ENCODE results near the gene PNPLA1.
"Not testable (repeated sequence)": the region's sequence is repeated elsewhere in the genome, so short reads cannot be mapped to it uniquely, and the experiment has no call there.

PNPLA1 gene

DNA sequence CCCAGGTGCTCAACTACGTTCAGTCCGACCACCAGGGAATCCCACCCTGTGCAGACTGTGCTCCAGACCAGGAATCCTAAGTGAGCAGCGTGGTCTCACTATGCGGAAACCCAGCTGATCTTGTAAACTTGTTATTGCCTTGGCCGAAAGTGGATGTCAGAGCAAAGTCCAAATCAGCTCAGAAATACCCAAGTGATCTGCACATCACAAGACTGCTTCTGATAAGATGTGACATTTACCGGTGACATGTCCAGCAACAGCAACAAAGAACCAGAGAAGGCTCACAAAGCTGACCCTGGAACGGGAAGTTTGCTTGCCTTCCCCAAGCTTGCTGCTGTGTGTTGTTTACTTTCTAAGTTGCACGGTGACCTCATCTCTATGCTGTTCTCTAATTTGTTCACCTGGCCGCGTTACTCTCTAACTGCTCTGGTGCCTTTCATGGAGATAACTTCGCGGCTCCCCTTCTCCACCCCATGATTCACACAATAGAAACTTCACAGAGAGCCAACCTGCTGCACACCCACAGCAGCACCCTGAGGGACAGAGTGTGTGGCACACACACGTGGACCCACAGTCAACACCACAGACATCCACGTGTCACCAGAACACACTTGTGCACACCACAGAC, 65.1 kb downstream of the PNPLA1 start:
- DNase-seq (ENCODE audit: low spot score), result no peak

GRCh38 chr6:36335465-36336207, 65.8 kb downstream of the PNPLA1 start:
- no peak for DNase-seq (ENCODE audit: low spot score)

DNA sequence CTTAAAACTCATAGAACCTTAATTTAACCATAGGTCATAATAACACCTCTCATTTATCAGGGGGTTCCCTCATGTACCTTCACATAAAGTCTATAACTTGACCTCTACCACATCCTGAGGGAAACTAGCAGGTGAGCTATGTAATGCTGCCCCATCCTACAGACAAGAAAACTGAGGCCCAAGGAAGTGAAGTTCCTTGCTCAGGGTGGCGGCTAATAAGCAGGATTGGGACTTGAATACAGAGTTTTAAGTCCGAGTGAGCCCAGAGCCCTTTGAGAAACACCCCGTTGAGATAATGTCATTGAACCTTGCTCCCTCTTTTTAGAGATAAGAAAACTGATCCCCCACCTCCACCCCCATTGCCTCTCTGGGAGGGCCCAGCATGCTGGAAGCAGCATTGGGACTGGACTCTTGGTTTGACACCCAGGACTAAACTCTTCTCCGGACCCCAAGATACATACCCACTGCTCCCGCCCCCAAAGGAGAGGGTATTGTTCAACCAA, 66.4 kb downstream of the PNPLA1 start:
- DNase-seq (ENCODE audit: low spot score), result no peak

DNA sequence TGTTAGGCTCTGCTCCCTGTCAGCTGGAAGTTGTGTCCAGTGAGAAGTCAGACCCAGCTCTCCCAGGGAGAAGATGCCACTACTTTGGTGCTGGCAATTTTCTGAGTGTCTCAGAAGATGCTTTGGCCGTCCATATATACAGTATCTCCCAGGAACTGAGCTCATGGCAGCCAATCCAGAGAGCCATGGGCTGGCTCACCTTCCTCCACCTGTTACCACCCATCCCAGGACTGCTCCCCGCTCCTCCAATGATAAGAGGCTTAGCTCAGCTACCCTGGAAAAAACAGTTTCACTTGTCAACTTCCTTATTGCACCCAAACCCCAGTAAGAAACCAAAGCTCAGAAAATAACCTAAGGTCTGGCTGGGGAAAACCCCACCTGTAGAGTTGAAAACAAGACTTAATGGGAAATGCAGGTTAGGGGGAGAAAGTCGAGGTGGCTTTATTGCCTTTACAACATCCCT, 67.0 kb downstream of the PNPLA1 start, which contains the start of gene BNIP5:
TSS of gene BNIP5 (minus strand) at position 110 of the 463 bp plus-strand sequence. CDS start 6,198 bp downstream, outside the sequence.
- DNase-seq (ENCODE audit: low spot score), result no peak

DNA sequence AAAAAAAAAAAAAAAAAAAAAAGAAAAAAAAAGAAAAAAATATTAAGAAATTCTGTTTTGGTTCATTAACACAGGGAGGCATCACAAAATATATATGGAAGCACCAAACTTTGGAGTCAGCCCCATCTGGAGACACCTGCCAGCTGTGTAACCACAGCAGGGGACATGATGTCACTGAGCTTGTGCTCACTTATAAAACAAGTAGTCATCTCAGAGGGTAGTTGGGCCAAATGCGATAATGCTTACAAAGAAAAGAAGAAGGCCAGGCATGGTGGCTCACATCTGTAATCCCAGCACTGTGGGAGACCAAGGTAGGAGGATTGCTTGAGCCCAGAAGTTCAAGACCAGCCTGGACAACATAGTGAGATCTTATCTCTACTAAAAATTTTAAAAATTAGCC, 68.0 kb downstream of the PNPLA1 start:
- no peak for DNase-seq (ENCODE audit: low spot score)

- not testable (repeated sequence) for DNase-seq (ENCODE audit: low spot score)
These were observed 68.4 kb downstream of the PNPLA1 start for GRCh38 chr6:36338223-36338622.

DNA sequence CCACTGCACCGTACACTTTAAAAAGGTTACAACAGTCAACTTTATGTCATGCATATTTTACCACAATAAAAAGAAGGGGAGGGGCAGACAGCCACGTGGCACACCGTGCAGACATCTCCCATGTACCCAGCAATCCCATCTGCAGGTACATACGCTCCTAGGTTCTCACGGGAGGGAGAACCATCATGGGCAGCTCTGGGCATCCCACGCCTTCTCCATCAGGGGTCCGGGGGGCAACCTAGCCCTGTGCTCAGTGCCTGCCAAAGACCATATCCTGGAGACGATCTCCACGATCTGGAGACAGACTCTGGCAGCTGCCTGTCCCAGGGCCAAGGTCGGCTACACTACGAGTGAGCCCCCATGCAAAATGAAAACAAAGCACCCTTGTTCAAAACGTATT, 69.3 kb downstream of the PNPLA1 start:
- DNase-seq (ENCODE audit: low spot score), result no peak

DNA sequence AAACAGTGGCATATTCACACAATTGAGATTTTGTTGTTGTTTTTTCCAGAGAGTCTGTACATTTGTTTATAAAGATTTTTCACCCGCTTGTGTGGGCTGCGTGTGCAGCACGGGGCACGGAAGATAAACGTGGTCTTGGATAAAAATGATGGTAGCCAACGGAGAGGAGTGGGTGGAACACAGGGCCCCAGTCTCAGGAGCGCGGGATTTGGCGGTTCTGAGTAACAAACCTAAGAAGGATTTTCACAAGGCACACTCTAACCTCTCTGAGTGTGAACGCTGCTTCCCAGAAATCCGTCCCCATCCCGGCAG, 70.4 kb downstream of the PNPLA1 start:
- DNase-seq (ENCODE audit: low spot score), result no peak

- peak; percentile 59 for DNase-seq (ENCODE audit: low spot score)
These were observed 71.0 kb downstream of the PNPLA1 start for GRCh38 chr6:36340618-36341454.

- no peak for DNase-seq (ENCODE audit: low spot score)
These were observed 73.3 kb downstream of the PNPLA1 start for GRCh38 chr6:36343109-36343680.

- peak; percentile 69 for DNase-seq (ENCODE audit: low spot score)
These were observed 76.0 kb downstream of the PNPLA1 start for GRCh38 chr6:36345681-36346466.

DNA sequence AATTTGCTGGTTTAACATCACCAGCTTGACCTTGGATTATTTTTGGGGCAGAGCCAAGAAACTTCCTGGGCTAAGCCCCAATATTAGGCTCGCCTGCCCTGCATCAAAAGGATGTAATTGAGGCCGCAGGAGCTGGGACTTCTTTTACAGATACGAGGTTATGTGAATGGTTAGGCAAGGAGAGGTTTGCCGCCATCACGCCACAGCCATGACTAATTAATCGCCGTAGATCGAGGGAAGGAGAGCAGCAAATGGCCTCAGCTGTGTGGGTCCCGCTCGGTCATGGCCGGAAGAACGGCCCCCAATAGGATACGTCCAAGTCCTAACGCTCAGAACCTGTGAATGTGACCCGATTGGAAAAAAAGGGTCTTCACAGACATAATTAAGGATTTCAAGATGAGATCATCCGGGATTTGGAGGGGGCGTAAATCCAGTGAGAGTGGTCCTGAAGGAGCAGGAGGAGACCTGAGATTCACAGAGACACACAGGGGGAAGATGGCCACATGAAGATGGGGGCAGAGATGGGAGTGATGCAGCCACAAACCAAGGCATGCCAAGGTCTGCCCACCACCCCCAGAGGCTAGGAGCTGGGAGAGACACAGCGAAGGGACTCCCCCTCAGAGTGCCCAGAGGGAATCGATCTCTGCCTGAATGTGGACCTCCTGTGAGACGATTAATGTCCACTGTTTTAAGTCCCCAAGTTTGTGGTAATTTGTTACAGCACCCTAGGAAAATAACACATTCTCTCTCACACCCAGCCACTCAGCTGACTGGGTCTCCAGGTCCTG, 76.8 kb downstream of the PNPLA1 start:
- no peak for DNase-seq (ENCODE audit: low spot score)

GRCh38 chr6:36347621-36348020, 77.8 kb downstream of the PNPLA1 start:
- no peak for DNase-seq (ENCODE audit: low spot score)

- no peak for DNase-seq (ENCODE audit: low spot score)
These were observed 79.4 kb downstream of the PNPLA1 start for GRCh38 chr6:36349240-36349639.

DNA sequence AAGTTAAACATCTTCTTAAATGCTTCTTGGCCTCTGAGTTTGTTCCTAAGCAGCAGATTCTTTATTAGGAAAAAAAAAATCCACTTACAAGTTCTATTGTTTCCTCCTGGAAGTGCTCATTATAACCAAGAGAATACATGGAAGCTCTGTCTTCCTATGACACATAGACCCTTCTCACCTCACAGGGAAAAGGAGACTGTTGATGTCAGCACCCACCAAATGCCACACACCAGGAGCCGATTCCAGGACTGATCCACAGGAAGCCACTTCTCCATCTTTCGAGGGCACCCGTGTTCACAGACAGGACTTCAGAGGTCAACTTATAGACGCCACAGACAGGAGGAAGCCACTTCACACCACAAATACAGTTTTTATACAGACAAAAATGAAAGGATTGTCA, 80.2 kb downstream of the PNPLA1 start:
- no peak for DNase-seq (ENCODE audit: low spot score)

DNA sequence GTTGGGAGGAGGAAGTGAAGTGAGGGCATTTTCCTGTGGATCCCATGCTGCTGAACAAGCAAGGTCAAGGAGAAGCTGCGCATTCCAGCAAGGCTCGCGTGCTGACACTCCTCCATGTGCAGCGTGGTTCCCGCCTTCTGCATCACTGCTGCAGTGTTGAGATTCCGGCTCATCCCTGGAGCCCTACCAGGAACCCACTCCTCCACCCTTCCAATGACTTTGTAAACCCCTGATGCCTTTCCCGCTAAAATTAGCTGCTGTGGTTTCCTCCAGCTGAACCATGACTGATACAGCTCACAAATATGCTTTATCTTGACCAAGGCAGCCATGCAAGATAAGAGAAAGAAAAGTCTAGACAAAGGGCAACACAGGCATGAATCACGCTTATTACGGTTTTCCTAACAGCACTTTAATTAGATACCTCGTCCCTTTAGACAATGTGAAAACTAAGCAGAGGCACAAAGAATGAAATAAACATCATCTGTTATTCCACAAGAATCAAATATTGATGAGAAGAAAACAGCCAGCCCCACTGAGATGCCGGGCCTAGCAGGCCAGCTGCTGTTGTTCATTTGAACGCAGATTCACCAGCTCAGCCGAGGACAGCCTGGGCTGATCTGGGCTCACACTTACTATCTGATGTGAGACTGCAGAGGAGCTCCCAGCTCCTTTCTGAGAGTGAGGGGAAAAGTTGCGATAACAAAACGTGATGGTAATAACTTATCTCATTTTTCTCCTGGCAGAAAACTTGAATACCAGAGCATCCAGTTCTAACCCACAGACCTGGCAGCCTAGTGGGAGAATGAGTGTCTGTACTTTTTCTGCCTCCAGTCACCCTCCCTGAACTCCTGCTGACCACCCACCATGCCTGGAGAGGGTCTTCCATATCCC, 81.1 kb downstream of the PNPLA1 start:
- no peak for DNase-seq (ENCODE audit: low spot score)

GRCh38 chr6:36352477-36353157, 82.8 kb downstream of the PNPLA1 start:
- no peak for DNase-seq (ENCODE audit: low spot score)

DNA sequence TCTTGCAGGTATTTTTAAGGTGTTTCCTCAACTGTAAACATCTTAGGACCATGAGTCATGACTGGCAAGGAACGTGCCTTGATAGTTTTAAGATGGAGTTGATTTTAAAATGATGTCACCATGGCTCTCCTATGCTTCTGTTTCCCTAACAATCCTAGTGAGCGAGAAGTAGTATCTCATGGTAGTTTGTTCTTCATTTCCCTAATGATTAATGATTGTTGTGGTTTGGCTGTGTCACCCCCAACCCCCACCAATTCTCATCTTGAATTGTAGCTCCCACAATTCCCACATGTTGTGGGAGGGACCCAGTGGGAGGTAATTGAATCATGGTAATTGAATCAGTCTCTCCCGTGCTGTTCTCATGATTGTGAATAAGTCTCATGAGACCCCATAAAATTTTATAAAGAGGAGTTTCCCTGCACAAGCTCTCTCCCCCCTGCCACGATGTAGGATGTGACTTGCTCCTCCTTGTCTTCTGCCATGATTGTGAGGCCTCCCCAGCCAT, 83.6 kb downstream of the PNPLA1 start:
- DNase-seq (ENCODE audit: low spot score), result no peak

All from SK-N-DZ (cell line).